KOPT-K1 (cell line): Measurements from ENCODE around the gene SDK2.
"Not testable (repeated sequence)": the region's sequence is repeated elsewhere in the genome, so short reads cannot be mapped to it uniquely, and the experiment has no call there.

Experiments
- H3K27ac ChIP-seq: fragments of 200-600 bp; sonication (generic); 2 replicates; pipeline ENCODE4 v1.5.1; 2016; ENCODE audit warnings: antibody characterized with exemption, mild to moderate bottlenecking, low read depth, low read length; ENCODE audit not compliant: poor library complexity, severe bottlenecking
- H3K36me3 ChIP-seq: fragments of 200-600 bp; sonication (generic); 2 replicates; pipeline ENCODE4 v1.5.1; 2017; ENCODE audit warnings: antibody characterized with exemption, mild to moderate bottlenecking, low read length, moderate library complexity; ENCODE audit not compliant: insufficient read depth
- H3K9me3 ChIP-seq: fragments of 200-600 bp; sonication (generic); 2 replicates; pipeline ENCODE4 v1.5.1; 2017; ENCODE audit warnings: antibody characterized with exemption, low read length, mild to moderate bottlenecking; ENCODE audit not compliant: insufficient read depth, poor library complexity, severe bottlenecking

The SDK2 gene

DNA sequence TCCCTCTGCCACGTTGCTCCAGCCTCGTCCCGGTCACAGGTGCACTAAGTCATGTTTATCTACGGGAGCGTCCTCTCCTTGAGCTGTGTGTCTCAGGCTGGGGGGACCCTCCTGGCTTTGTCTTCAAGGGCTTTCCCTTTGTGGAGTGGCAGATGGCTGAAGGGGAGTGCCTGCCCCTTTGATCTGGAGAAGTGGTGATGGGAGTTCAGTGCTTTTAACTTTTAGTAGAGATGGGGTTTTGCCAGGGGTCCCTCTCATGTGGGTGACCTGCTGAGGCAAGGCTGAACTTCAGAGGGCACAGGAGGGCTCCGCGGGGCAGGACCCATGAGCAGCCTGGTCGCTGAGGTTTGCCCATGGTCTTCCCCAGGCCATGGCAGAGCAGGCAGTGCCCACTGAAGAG is 259.3 kb downstream of the SDK2 start:
- Histone ChIP-seq H3K27ac (no peak overlapping the region), H3K36me3 (no peaks in the 10 kb centered on the region), H3K9me3 (no peaks in the 10 kb centered on the region)

DNA sequence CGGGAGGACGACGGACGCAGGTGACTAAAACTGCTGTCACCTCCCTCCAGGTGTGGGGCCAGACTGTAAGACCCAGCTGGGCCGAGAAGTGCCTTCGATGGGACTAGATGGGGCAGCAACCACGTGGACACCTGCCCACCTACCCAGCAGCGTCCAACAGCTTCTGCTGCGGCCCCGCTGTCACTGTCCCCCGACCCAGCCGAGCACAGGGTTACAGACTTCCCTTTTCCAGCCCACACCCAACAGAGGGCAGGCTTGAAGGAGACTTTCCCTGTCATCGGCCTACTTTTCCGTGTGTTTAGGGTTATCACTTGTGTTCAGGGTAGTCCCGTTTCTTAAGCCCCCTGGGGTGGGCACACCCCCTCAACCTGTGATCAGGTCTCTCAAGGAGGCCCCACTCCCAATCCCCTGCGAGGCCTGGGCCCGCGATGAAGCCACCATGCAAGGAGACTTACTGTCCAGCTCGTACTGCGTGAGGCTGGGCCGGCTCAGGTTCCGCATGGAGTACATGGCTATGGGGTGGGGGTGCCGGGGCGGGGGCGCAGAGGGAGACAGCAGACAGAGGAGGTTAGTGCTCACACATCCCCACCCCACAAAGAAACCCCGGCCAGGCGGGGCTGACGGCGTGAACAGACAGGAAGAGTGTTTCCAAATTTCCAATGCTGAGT is 263.7 kb downstream of the SDK2 start:
- H3K36me3 ChIP-seq: no peaks in the 10 kb centered on the region
- H3K27ac ChIP-seq: no peak overlapping the region
- H3K9me3 ChIP-seq: no peaks in the 10 kb centered on the region

DNA sequence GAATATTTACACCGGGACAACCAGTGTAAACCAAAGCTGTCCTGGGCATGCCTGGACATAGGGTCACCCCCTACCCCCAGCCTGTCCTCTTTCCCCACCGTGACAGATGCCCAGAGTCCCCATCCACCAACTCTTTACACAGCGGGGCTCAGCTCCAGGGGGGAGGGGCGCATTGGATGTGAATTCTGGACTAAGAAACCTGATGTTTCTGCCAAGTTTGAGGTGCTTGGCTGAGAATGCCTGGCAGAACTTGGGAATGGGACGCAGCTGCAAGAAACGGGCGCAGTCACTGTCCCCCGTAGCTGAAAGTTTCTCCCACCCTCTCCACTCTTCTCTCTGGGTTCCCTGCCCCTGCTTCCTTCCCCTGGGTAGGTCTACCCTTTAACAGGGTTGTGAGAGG is 264.4 kb downstream of the SDK2 start:
- H3K27ac ChIP-seq: no peak overlapping the region

DNA sequence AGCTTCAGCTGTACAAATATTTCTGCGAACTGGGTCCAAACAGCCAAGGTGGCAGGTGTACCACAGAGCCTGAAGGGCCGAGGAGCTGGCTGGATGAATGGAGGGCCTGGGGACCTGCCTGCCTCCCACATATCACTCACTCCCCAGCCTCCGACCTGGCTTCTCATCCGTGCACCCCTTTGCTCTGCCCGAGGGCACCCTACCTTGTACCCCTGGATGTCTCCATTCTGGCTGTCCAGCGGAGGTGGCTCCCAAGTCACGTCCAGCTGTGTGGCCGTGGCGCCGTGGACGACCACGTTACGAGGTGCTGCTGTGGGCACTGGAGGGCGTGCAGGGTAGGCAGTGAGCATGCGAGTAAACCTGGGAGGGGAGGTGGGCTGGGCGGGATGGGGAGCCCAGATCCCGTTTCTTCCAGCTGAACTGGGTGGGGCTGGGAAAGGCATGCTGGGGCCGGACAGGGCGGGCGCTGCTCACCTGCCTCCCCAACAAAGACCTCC is 265.2 kb downstream of the SDK2 start:
- no peak overlapping the region for H3K27ac ChIP-seq
- no peaks in the 10 kb centered on the region for H3K36me3 ChIP-seq
- H3K9me3 ChIP-seq: no peaks in the 10 kb centered on the region

More for the DNA sequence above, 264.4 kb downstream of the SDK2 start:
- no peaks in the 10 kb centered on the region for H3K9me3 ChIP-seq
- no peaks in the 10 kb centered on the region for H3K36me3 ChIP-seq

DNA sequence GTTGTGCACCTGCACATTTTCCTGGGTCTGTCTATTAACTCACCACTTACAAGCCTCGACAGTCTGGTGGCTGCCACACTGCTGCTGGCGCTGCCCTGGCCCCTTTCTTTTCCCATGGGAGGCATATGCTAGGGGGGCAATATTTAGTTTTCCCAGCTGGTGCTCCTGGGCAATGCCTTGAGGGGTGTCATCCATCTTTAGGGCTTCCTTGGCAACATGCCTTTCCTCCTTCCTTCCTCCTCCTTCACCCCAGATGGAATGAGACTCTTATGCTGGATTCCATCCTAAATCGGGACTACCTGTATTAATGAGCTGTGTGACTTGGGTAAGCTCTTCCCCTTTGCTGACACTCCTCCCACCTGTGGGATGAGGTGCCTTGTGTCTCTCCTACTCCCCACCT is 267.6 kb downstream of the SDK2 start:
- Histone ChIP-seq H3K9me3 (no peaks in the 10 kb centered on the region), H3K36me3 (no peaks in the 10 kb centered on the region), H3K27ac (no peak overlapping the region)

DNA sequence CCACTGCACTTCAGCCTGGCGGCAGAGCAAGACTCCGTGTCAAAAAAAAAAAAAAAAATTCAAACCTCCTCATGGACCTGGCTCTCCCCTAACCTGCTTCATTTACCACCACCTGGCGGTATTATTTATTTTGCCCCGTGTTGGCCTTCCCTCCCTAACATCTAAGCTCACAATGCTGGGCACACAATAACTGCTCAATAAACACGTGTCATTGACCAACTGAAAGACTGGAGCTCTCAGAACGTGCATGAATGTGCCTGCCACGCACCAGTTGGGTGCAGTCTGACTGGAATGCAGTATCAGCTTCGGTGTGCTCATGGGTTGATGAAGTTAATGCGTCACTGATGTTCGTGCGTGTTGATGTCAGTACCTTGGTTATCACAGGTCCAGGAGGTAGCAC is 268.1 kb downstream of the SDK2 start:
- no peak overlapping the region for H3K27ac ChIP-seq
- no peaks in the 10 kb centered on the region for H3K36me3 ChIP-seq
- H3K9me3 ChIP-seq: no peaks in the 10 kb centered on the region

DNA sequence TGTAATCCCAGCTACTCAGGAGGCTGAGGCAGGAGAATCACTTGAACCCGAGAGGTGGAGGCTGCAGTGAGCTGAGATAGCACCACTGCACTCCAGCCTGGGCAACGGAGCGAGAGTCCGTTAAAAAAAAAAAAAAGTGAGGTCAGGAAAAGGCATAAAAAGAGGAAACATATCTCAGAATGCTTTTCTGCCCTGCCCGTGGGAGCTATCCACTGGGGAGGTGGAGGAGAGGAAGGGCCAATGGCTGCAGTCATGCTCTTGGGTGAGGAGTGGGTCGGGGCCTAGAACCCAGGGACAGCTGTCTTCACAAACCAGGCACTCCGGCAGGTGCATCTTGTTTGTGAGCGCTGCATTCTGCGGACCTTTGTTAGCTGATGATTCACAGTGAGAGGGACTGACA is 272.4 kb downstream of the SDK2 start:
- no peaks in the 10 kb centered on the region for H3K9me3 ChIP-seq
- H3K27ac ChIP-seq: no peak overlapping the region
- no peaks in the 10 kb centered on the region for H3K36me3 ChIP-seq

DNA sequence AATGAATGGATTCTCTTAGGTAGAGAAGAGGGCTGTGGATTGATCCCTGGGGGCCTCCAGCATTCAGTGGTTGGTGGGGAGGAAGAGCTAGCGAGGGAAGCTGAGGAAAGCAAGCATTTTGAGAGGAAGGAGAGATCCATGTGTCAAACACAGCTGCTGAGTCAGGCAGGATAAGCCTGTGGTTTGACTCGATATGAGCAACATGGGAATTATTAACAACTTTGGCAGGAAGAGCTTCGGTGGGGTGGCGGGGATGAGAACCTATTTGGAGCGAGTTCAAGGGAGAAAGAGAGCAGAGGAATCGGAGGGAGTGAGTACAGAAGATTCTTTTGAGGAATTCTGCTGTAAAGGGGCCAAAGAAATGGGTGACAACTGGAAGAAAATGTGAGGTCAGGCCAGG is 273.0 kb downstream of the SDK2 start:
- H3K27ac ChIP-seq: no peak overlapping the region
- H3K9me3 ChIP-seq: no peaks in the 10 kb centered on the region
- no peaks in the 10 kb centered on the region for H3K36me3 ChIP-seq

DNA sequence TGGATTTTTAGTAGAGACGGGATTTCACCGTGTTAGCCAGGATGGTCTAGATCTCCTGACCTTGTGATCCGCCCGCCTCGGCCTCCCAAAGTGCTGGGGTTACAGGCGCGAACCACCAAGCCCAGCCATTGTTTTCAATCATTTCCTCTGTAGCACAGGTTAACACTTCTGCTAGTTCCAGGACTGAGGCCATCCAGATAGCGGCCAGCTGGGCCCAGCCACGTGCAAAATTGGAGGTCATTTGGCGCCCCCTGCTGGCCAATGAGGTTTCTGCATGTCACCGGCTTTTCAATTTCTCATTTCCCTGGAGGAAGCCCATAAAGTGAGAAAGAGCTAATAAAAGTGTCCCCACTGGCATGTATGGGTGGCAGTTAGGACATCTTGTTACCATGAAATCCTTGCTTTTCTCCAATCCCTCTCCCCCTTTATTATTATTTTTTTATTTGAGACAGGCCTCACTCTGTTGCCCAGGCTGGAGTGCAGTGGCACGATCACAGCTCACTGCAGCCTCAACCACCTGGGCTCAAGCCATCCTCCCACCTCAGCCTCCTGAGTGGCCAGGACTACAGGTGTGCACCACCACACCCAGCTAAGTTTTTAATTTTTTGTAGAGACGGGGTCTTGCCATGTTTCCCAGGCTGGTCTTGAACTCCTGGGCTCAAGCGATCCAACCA is 274.3 kb downstream of the SDK2 start:
- H3K9me3 ChIP-seq, H3K36me3 ChIP-seq, H3K27ac ChIP-seq: not testable (repeated sequence)

DNA sequence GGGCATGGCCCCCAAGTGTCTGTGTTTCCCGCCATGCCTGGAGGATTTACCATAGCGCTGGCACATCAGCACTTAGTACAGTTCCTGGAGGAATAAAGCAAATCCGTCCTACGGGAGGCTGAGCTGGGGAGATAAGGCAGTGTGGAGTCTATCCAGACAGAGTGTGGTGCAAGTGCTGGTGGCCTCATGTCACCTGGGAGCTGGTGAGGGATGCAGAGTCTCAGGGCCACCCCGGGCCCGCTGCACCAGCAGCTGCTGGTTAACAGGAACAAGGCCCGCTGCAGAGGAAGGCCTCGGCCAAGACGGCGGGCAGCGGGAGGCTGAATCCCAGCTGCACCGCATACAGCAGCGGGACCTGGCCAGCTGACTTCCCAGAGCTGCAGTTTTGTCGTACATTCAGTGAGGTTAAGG is 275.1 kb downstream of the SDK2 start:
- no peaks in the 10 kb centered on the region for H3K9me3 ChIP-seq
- H3K27ac ChIP-seq: no peak overlapping the region
- no peaks in the 10 kb centered on the region for H3K36me3 ChIP-seq

DNA sequence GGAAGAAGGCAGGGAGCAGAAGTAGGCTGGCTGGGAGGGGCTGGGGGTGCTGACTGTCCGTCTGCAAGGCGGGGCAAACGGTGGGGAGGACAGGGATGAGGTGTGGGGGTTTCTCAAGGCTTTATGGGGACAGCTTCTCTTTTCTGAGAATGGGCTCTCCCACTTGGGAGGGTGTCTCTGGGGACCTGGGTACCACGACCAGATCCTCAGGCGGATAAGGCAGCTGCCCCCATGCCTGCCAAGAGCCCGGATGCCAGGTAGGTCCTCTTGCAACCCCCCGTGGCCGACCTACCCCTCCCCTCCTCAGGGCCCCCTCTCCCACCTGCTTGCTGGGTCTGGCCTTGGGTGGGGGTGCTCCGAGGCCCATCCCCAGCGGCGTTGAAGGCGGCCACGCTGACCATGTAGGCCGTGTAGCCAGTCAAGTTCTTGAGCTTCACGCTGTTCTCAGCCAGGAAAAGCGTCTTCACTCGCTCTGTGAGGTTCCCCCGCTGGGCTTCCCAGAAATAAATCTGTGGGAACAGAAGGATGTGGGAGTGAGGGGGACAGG is 276.1 kb downstream of the SDK2 start:
- Histone ChIP-seq H3K27ac (no peak overlapping the region), H3K36me3 (no peaks in the 10 kb centered on the region), H3K9me3 (no peaks in the 10 kb centered on the region)

DNA sequence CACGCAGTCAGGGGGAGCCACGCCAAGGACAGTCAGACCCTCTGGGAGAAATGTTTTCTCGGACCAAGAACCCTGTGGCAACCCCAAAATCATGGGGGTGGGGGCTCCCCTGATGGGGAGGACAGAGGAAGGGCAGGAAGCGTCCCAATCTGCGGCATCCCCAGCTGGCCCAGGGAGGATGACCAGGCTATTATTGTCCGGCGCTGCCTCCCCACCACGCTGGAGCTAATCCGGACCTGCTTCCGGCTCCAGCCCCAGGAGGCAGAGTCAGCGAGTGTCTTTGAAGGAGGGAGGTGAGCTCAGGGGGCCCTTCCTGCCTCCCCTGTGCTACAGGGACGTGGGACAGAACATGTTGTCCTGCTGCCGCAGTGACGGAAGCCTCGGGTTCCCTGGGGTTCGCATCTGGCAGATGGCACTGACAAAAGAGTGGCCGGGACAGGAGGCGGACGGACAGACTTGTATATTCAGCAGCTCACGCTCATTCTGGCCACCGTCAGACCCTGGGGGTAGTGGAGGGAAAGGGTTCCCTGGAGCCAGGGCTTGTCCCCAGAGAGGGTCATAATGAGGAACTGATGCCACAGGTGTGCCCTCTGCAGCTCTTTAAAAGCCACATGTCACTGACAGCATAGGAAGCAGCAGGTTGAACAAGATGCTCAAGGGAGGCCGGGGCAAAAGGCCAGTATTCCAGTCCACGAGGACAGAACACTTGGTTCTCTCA is 278.2 kb downstream of the SDK2 start:
- H3K27ac ChIP-seq: no peak overlapping the region
- H3K9me3 ChIP-seq: no peaks in the 10 kb centered on the region
- H3K36me3 ChIP-seq: no peaks in the 10 kb centered on the region

DNA sequence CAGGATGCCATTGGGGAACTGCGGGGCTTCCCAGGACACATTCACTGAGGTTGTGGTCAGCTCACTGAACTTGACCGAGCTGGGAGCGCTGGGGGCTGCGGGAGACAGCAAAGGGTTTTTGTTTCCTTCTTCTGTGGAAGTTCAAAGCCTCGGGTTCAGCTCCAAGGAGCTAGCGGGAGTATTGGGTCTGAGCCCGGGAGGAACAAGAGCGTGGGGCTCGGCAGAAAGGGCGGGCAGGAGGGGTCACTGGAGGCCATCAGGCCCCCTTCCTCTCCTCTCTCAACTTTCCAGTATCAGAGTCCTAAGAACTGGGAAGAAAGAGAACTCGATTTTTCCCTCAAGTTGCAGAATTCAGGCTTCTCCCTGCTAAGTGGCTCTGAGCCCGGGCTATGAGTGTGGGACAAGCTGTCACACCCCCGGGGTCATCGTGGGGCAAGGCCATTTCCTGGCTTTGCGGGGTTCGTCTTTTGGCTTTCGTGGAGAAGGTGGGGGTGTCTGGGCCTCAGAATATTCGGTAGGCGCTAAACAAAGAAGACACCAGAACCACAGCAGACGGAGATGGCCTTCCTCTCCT is 278.9 kb downstream of the SDK2 start:
- Histone ChIP-seq H3K27ac (no peak overlapping the region), H3K36me3 (no peaks in the 10 kb centered on the region), H3K9me3 (no peaks in the 10 kb centered on the region)

DNA sequence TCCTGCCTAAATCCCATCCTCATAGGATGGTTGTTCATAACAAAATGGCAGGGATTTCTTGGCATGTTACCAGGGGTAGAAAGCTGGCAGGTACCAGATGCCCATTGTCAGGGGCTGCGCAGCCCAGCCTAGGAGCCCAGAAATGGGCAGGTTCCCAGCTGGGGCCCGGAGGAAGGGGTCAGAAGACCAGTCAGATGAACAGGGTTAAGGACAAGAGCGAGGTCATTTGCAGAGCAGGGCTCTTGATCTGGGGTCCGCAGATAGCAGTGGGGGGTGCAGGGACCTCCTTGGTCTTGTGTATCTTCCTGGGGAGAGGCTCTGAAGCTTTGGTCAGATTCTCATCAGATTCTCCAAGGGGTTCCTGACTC is 280.1 kb downstream of the SDK2 start:
- Histone ChIP-seq H3K36me3 (no peaks in the 10 kb centered on the region), H3K9me3 (no peaks in the 10 kb centered on the region), H3K27ac (no peak overlapping the region)
